Islet precursor cell (in vitro differentiated cells): ENCODE results near the gene ITGA3.

Experiments used
- DNase-seq: peaks from one replicate; pipeline ENCODE4 v3.0.0-alpha.2; 2018

Gene ITGA3

GRCh38 chr17:50112694-50113093, 56.8 kb downstream of the ITGA3 start:
- no peak for DNase-seq

GRCh38 chr17:50113624-50114320, 57.9 kb downstream of the ITGA3 start:
- no peak for DNase-seq

GRCh38 chr17:50114401-50114800, 58.5 kb downstream of the ITGA3 start:
- DNase-seq = no peak

- DNase-seq = peak; percentile 83
Measured at GRCh38 chr17:50114849-50115357, 59.0 kb downstream of the ITGA3 start.

- no peak for DNase-seq
Measured at GRCh38 chr17:50115756-50116155, 59.8 kb downstream of the ITGA3 start.

- peak; percentile 94 for DNase-seq
Measured at GRCh38 chr17:50117202-50118051, 61.5 kb downstream of the ITGA3 start.

GRCh38 chr17:50118076-50118827, 62.3 kb downstream of the ITGA3 start:
- no peak for DNase-seq

- no peak for DNase-seq
Measured at GRCh38 chr17:50118828-50119218, 62.9 kb downstream of the ITGA3 start.

- no peak for DNase-seq
Measured at GRCh38 chr17:50120475-50121253, 64.8 kb downstream of the ITGA3 start.

- DNase-seq = peak; percentile 78
Measured at GRCh38 chr17:50122945-50123344, 67.0 kb downstream of the ITGA3 start.

GRCh38 chr17:50123649-50124349, 67.9 kb downstream of the ITGA3 start:
- DNase-seq = peak; percentile 81

GRCh38 chr17:50125420-50125997, 69.6 kb downstream of the ITGA3 start:
- no peak for DNase-seq

- DNase-seq = no peak
Measured at GRCh38 chr17:50127697-50128361, 71.9 kb downstream of the ITGA3 start.

- DNase-seq = no peak
Measured at GRCh38 chr17:50128441-50129352, 72.8 kb downstream of the ITGA3 start.

GRCh38 chr17:50129353-50129727, 73.4 kb downstream of the ITGA3 start:
- no peak for DNase-seq

- peak; percentile 83 for DNase-seq
Measured at GRCh38 chr17:50129728-50130558, 74.0 kb downstream of the ITGA3 start, which contains the start of gene SAMD14. SAMD14 (minus strand) TSS chr17:50130160; CDS start chr17:50124959, 5,201 bp downstream.

- no peak for DNase-seq
Measured at GRCh38 chr17:50130559-50131305, 74.8 kb downstream of the ITGA3 start.
